HG02623 (cell line): ENCODE results near the gene ST6GALNAC5.
"Not testable (repeated sequence)": the region's sequence is repeated elsewhere in the genome, so short reads cannot be mapped to it uniquely, and the experiment has no call there.

Experiments used
- ATAC-seq: cut with Tn5 transposase; IDR thresholded peaks from one replicate; pipeline ENCODE4 v1.9.1; 2021; ENCODE audit warnings: moderate library complexity; ENCODE audit not compliant: unreplicated experiment

ST6GALNAC5 gene

DNA sequence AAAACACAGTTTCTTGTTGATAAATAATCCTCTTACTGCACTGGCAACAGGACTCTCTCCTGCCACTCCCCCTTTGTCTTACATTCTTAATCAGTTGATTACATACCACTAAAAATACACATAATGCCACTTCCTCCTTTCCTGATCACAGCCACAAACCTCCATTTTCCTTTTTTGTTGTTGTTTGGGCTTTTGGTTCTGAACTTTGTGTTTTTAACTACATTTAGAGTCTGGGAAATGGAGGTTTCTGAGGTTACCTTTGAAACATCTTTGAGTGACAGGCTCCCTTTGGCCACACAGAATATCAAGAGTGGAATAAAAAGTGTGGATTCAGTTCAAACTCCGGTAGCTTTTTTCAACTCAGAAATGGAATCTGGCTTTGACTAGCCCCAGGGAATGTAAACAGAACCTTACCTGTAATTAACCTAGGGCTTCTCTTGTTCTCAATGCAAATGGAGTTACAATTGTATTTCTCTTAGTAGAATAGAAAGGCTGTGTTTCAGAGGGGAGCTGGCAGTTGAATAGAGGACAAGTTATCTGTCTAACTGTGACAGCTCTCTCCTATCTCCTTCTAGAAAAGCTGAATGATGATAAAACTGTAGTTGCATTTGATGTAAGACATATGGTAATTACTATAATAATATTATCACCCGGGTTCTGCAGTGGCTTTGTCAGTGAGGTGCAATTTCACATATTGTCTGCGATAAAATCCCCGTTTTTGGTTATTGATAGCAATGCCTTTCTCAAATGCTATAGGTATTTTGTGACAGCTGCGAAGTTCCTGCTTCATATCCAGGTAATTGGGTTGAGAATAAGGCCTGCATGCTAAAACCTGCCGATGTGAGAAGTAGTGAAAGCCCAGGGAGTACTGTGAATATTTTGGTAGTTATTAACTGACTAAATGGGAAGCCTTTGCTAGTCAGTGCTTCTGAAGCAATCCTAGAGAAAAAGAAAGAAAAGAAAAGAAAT lies 66.9 kb downstream of the ST6GALNAC5 start:
- no peak for ATAC-seq

GRCh38 chr1:76938304-76938703 lies 71.0 kb downstream of the ST6GALNAC5 start:
- no peak for ATAC-seq

- ATAC-seq = no peak
These were observed 72.0 kb downstream of the ST6GALNAC5 start for GRCh38 chr1:76939050-76939816.

DNA sequence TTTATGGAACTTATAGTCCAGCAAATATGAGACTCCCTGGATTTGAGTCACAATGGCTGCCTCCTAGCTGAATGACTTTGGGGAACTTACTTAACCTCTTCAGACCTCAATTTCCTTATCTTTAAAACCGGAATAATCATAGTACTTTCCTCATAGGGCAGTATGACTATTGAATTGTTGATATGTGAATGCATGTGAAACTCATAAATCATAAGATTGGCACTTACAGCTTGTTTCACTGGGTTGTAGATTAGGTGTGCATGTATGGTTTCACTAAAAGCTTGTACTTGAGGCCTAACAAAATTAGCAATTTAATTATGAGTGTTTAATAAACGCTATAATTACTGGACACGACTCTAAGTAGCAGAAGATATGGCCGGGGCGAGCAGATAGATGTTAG lies 72.5 kb downstream of the ST6GALNAC5 start:
- ATAC-seq = no peak

DNA sequence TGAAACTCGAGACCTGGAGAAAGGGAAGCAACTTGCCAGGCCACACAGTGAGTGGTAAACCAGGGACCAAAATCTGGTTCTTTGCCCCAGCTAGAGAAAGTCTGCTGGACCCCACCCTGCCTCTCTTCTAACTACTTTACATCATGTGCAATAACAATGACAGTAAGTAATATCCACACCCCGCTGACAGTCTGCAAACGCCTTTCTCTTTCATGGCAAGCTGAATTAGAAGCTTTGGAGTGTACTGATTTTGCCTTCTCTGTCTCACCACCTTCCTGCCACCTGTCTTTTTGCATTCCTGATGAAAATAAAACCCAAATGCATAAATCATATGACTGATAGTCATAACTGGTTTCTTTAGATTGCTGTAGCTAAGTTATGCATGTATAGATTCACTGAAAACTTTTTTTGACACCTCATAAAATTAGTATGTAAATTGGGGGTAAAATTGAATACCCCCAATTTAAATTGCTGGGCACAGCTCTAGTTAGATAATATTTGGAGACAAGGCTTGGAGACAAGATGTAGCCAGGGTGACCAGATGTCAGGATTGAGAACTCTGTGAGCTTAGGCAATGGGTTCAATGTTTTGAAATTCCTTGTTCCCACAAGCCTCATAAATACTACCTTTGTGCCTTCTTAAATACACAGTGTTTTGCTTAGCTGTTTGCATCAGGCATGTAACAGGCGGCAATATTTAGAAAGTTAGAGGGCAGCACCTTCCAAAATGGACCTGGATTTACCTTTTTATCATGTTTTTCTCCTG lies 73.5 kb downstream of the ST6GALNAC5 start:
- no peak for ATAC-seq

DNA sequence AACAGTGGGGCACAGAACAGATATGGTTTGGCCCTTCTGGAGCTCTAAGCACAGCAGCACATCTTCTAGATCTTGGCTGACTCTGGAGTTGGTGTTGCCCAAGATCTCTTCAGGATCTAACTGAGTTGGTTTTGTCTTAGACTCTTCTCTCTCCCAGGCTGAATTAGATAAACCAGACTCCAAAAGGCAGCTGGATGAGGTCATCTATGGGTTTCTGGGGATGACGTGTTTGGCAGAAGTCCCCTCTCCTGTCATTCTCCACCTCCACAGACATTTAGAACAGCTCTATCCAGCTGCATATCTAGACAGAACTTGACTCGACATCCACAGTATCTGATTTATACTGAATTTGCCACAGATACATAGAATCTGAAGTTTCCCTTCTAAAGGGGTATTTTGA lies 75.3 kb downstream of the ST6GALNAC5 start:
- ATAC-seq = no peak

GRCh38 chr1:76944942-76945341 lies 77.7 kb downstream of the ST6GALNAC5 start:
- ATAC-seq = no peak

DNA sequence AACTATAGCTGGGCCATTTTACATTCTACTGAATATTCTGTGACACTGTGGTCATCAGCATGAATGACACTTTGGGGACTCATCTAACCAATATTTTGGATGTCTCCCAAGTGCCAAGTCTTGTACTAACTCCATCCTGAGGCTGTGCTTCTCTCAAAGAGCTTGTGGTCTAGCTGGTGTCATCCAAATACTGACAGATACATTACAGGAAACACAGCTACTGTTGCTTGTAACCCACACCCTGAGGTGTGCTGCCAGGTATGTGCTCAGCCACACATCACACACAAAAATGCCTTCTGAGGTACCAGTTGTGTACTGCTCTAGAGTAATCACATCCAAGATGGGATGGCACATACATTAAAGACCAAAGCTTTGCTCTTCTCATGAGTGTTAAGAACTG lies 81.6 kb downstream of the ST6GALNAC5 start:
- no peak for ATAC-seq

DNA sequence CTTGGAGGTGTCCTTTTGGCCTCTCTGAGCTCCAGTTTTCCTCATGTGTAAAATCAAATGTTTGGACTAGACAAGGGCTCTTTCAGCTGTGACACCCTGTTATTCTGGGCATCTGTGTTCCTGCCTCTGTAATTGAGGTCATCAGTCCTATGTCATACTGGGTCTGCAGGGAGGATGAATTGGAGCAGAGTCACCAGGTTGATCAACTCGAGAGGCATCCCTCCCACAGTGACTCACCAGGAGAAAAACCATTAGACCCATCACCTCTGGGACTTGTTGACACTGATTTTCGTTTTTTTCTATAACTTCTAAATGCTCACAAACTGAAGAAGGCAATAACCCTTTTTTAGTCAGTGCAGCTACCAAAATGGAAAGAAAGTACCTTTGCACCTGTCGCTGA lies 82.2 kb downstream of the ST6GALNAC5 start:
- no peak for ATAC-seq

GRCh38 chr1:76950306-76950705 lies 83.0 kb downstream of the ST6GALNAC5 start:
- ATAC-seq = no peak

- ATAC-seq = no peak
These were observed 83.9 kb downstream of the ST6GALNAC5 start for GRCh38 chr1:76951153-76951552.

GRCh38 chr1:76955652-76956051 lies 88.4 kb downstream of the ST6GALNAC5 start:
- ATAC-seq = no peak

DNA sequence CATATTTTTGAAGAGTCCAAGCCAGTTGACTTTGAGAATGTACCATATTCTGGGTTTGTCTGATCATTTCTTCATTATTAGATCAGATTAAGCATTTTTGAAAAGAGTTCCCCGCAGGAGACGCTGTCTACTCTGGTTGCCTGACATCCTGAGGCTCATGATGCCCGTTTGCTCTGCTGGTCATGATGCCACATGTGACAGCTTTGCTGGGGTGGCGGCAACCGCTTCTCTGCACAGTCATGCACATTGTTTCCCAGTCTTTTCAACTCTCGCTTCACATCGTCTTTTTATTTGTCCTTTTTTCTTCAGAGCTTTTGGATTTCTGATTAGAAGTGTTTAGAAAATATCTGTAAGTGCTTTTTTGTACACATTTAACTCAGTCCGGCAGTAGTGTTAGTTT lies 90.7 kb downstream of the ST6GALNAC5 start:
- no peak for ATAC-seq

GRCh38 chr1:76958828-76959227 lies 91.5 kb downstream of the ST6GALNAC5 start:
- ATAC-seq = no peak

- ATAC-seq = no peak
These were observed 92.3 kb downstream of the ST6GALNAC5 start for GRCh38 chr1:76959556-76959955.

DNA sequence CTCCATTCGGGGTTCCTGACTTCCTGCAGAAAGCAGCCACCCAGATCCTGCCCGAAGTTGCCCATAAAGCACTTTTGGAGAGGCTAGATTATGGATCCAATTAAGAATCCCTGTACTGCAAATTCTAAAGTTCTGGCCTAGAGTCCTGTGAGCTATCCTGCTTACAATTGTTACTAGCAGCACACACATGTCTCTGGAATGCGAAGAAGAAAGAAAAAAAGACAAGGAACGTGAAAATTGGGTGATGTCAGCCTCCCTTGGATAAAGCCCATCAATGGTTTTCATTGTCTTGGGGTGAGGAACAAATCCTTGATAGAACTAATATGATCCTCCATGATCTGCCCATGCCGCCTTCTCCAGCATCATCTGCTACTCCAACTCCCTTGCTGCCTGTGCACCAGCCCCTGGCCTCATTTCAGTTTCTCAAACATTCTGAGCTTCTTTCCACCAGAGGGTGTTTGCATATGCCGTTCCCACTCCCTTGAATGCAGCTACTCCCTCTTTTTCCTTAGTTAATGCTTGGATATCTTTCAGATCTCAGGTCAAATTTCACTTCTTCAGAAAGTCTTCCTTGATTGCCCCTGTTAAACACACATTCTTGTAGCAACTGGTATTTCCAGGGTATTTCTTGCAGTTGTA lies 94.0 kb downstream of the ST6GALNAC5 start:
- ATAC-seq = no peak

GRCh38 chr1:76961820-76962207 lies 94.5 kb downstream of the ST6GALNAC5 start:
- no peak for ATAC-seq

DNA sequence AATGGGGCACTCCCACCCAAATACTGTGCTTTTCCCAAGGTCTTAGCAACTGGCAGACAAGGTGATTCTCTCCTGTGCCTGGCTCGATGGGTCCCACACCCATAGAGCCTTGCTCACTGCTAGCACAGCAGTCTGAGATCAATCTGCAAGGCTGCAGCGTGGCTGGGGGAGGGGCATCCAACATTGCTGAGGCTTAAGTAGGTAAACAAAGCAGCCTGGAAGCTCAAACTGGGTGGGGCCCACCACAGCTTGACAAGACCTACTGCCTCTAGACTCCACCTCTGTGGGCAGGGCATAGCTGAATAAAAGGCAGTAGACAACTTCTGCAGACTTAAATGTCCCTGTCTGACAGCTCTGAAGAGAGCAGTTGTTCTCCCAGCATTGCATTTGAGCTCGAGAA lies 114.0 kb downstream of the ST6GALNAC5 start:
- not testable (repeated sequence) for ATAC-seq

DNA sequence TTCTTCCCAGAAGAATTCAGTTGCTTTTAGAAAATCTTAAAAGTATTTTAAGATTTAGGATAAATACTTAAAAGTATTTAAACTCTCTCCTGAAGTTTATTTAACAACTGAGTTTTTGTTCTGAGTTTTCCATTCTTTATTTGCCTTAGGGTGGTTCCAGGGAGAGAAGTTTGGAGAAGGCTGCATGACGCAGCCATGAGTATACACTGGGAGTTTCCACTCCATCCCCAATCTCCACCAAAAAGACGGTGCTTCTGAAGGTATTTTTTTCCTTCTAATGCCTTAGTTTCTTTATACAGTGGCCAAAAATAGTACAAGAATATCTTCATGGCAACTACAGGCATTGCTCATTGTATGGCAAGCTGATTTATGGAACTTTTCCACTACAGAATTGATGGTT lies 122.7 kb downstream of the ST6GALNAC5 start:
- ATAC-seq = no peak

- no peak for ATAC-seq
These were observed 125.8 kb downstream of the ST6GALNAC5 start for GRCh38 chr1:76993036-76993435.
